ENCODE results near the gene XYLB. TPM values are rescaled to one million over a fixed set of nuclear protein-coding genes. Genes with fewer than 3 reads are reported as not detected.

Gene XYLB
- total RNA-seq, 1 experiment from 2014 or later = 14.0 TPM

DNA sequence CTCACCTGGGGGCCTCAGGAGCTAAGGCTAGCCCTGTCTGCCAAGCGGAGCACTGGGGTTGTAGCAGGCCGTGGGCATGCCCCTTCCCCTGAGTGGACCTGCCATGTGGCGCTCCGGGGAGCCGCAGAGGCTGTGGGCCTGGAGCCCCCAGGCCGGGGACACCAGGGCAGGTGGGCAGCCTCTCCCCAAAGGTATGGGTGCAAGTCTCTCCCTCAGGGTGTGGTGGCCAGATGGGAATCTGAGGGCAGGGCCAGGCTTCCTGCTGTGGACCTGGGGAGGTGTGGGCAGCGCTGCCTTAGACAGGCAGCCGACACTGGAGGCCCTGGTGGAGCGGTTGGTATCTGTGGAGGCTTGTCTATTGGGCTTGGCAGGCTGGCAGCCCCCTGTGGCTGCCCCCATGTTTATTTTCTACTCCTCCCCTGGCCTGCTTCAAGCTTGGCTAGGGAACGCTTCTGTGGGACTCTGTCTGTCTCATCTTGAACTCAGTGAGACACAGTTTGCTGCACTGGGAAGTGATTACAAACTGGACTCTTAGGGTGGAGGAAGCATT lies 113.0 kb downstream of the XYLB start:
- Histone ChIP-seq H3K27me3 (ENCODE audit: insufficient read depth, low read length) (no peaks in the 10 kb centered on the region), H3K9me2 (ENCODE audit: insufficient read depth) (no peaks in the 10 kb centered on the region), H4K20me1 (ENCODE audit: insufficient read depth) (no peaks in the 10 kb centered on the region), H3K79me2 (ENCODE audit: insufficient read depth, low read length) (peaks cover 88% of the 10 kb centered on the region), H3K27ac (ENCODE audit: low read depth, low read length) (peak overlapping the region; percentile 64; the same call in 1 of the 2 replicates), H2AFZ (ENCODE audit: low read depth, low read length, poor library complexity, severe bottlenecking) (no peak overlapping the region), H3K9me3 (ENCODE audit: control insufficient read depth in 1 of 2, insufficient read depth in 1 of 2, low read depth in 1 of 2, low read length in 2 of 2) (no peaks in the 10 kb centered on the region), H3K4me2 (ENCODE audit: low read length) (peak overlapping the region; percentile 76), H3K36me3 (ENCODE audit: control insufficient read depth in 1 of 2, insufficient read depth in 2 of 2, low read length in 2 of 2) (no peaks in the 10 kb centered on the region), H3K4me3 (replicated peaks in 1 of 2; ENCODE audit: low read depth in 1 of 2, low read length in 2 of 2) (peak overlapping the region in 1 of 2 experiments; percentile 43; a peak in 2 of 4 replicates), H3K4me1 (ENCODE audit: control insufficient read depth in 1 of 2, insufficient read depth in 2 of 2, low read length in 2 of 2) (peaks cover 31 to 53% of the 10 kb centered on the region in 2 experiments), H3K9ac (ENCODE audit: low read length) (peak overlapping the region; percentile 36)
- no TSS peak for BruUV-seq (replicated peaks)
- TF ChIP-seq SIN3A (IDR thresholded peaks at IDR 0.05; ENCODE audit: low read depth) (0 out of 2 replicates have a peak, but pooled peaks have one; percentile 27), RAD21 (IDR thresholded peaks at IDR 0.05; ENCODE audit: low read depth) (no peak), EGR1 (IDR thresholded peaks at IDR 0.05; ENCODE audit: low read depth) (no peak), ATF3 (IDR thresholded peaks at IDR 0.05) (no peak), TCF7L2 (IDR thresholded peaks at IDR 0.05; ENCODE audit: borderline replicate concordance, extremely low read depth, insufficient read depth, insufficient read length) (no peak)
- ChIA-PET RAD21 (ENCODE audit: low non-redundant PET in 1 of 2, low total read pairs in 2 of 2, uncharacterized antibody in 2 of 2, unreplicated experiment in 2 of 2) (no interaction called here), CTCF (interaction anchor here (1.2 kb wide), 1 partner anchor 20 kb away, joined by 3 read pairs; no protein-coding TSS in a partner anchor), POLR2A (no interaction called here)
- intact Hi-C loops (cut with micrococcal nuclease) = loop anchor here (10.0 kb wide), 2 partner anchors 105 to 325 kb away; partner anchors contain the start of genes ACAA1 and MYD88
- DNase-seq (ENCODE audit: low read depth, low spot score) (no peak), ATAC-seq (peak; percentile 5; the same call in 1 of the 2 replicates)

DNA sequence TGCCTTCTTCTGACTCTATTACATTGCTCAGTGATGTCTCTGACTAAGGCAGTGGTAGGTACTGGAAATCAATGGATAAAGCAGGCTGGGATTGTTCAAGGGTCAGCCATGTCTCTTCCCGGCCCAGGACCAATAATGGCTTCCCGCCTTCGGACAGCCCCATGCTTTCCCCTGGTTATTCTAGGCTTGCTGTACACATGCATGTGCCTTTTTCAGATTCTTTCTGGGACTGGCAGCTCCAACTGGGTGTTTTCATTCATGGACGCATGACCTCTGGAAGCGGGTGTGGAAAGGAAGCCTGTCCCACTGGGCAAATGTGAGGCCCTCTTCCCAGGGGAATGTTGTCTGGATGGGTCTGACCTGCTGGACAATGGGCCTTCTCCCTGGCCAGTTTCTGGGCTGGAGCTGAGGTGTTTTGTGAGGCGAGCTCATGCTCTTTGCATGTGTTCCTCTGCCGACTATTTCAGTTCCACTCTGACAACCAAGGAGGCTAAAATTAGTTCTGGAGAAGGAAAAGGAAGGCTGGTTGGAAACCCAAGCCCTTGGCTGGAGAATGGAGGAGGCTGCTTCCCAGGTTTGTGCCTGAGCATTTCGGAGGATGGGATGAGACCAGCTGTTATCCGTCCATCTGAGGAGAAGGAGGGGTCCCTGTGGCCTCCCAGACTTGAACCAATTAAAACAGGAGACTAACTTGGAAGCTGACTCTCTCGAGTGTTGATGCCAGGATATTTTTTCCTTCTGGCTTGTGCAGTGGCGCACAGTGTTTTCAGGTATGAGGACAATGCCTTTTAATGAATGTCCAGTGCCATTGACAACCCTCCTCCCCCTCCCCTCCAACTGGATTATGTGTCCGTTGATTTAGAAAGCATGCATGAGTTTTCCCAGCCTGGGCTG lies 114.0 kb downstream of the XYLB start:
- peaks cover 0 to 4% of the 10 kb centered on the region in 2 experiments; a peak in 1 of 4 replicates for H3K9me3 ChIP-seq (ENCODE audit: control insufficient read depth in 1 of 2, insufficient read depth in 1 of 2, low read depth in 1 of 2, low read length in 2 of 2)
- H2AFZ ChIP-seq (ENCODE audit: low read depth, low read length, poor library complexity, severe bottlenecking) = no peak overlapping the region
- BruUV-seq (replicated peaks) = no TSS peak
- ChIA-PET RAD21 (ENCODE audit: low non-redundant PET in 1 of 2, low total read pairs in 2 of 2, uncharacterized antibody in 2 of 2, unreplicated experiment in 2 of 2) (no interaction called here), CTCF (no interaction called here), POLR2A (no interaction called here)
- no peak for ATAC-seq
- no peaks in the 10 kb centered on the region for H3K27me3 ChIP-seq (ENCODE audit: insufficient read depth, low read length)
- H3K27ac ChIP-seq (ENCODE audit: low read depth, low read length) = no peak overlapping the region
- no peaks in the 10 kb centered on the region for H3K9me2 ChIP-seq (ENCODE audit: insufficient read depth)
- H3K4me3 ChIP-seq (replicated peaks in 1 of 2; ENCODE audit: low read depth in 1 of 2, low read length in 2 of 2) = no peak overlapping the region
- H3K4me1 ChIP-seq (ENCODE audit: control insufficient read depth in 1 of 2, insufficient read depth in 2 of 2, low read length in 2 of 2) = peaks cover 31 to 43% of the 10 kb centered on the region in 2 experiments
- intact Hi-C loops (cut with micrococcal nuclease) = no loop called here
- no peaks in the 10 kb centered on the region for H3K36me3 ChIP-seq (ENCODE audit: control insufficient read depth in 1 of 2, insufficient read depth in 2 of 2, low read length in 2 of 2)
- no peak overlapping the region for H3K4me2 ChIP-seq (ENCODE audit: low read length)
- no peak for DNase-seq (ENCODE audit: low read depth, low spot score)
- H4K20me1 ChIP-seq (ENCODE audit: insufficient read depth) = no peaks in the 10 kb centered on the region
- TF ChIP-seq CEBPB (IDR thresholded peaks at IDR 0.05; ENCODE audit: low read depth) (no peak), SP1 (IDR thresholded peaks at IDR 0.05; ENCODE audit: low read depth) (no peak), SIN3A (IDR thresholded peaks at IDR 0.05; ENCODE audit: low read depth) (no peak), ZNF274 (IDR thresholded peaks at IDR 0.05; ENCODE audit: low read depth, low read length) (no peak), CBX3 (IDR thresholded peaks at IDR 0.05; ENCODE audit: low read depth) (no peak), EZH2phosphoT487 (IDR thresholded peaks at IDR 0.05; ENCODE audit: borderline replicate concordance) (no peak)
- TF ChIP-seq, protein P1, sequence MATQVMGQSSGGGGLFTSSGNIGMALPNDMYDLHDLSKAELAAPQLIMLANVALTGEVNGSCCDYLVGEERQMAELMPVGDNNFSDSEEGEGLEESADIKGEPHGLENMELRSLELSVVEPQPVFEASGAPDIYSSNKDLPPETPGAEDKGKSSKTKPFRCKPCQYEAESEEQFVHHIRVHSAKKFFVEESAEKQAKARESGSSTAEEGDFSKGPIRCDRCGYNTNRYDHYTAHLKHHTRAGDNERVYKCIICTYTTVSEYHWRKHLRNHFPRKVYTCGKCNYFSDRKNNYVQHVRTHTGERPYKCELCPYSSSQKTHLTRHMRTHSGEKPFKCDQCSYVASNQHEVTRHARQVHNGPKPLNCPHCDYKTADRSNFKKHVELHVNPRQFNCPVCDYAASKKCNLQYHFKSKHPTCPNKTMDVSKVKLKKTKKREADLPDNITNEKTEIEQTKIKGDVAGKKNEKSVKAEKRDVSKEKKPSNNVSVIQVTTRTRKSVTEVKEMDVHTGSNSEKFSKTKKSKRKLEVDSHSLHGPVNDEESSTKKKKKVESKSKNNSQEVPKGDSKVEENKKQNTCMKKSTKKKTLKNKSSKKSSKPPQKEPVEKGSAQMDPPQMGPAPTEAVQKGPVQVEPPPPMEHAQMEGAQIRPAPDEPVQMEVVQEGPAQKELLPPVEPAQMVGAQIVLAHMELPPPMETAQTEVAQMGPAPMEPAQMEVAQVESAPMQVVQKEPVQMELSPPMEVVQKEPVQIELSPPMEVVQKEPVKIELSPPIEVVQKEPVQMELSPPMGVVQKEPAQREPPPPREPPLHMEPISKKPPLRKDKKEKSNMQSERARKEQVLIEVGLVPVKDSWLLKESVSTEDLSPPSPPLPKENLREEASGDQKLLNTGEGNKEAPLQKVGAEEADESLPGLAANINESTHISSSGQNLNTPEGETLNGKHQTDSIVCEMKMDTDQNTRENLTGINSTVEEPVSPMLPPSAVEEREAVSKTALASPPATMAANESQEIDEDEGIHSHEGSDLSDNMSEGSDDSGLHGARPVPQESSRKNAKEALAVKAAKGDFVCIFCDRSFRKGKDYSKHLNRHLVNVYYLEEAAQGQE (IDR thresholded peaks at IDR 0.05; ENCODE audit: low read depth) = no peak
- H3K9ac ChIP-seq (ENCODE audit: low read length) = no peak overlapping the region
- H3K79me2 ChIP-seq (ENCODE audit: insufficient read depth, low read length) = peaks cover 87% of the 10 kb centered on the region
